Smooth muscle cell of the coronary artery (primary cell): ENCODE data around the gene PCDHGA1. TPM values are rescaled to one million over a fixed set of nuclear protein-coding genes. Genes with fewer than 3 reads are reported as not detected.

Experiments used
- total RNA-seq: library from RNA; depleted of rRNA; stranded (reverse); fragments of >200 nt; gene quantifications from 2 replicates; pipeline ENCODE4 v1.2.3, GENCODE V29; 2014; ENCODE audit warnings: low replicate concordance

PCDHGA1 gene
- total RNA-seq, result 0.75 and 1.3 TPM in 2 replicates

DNA sequence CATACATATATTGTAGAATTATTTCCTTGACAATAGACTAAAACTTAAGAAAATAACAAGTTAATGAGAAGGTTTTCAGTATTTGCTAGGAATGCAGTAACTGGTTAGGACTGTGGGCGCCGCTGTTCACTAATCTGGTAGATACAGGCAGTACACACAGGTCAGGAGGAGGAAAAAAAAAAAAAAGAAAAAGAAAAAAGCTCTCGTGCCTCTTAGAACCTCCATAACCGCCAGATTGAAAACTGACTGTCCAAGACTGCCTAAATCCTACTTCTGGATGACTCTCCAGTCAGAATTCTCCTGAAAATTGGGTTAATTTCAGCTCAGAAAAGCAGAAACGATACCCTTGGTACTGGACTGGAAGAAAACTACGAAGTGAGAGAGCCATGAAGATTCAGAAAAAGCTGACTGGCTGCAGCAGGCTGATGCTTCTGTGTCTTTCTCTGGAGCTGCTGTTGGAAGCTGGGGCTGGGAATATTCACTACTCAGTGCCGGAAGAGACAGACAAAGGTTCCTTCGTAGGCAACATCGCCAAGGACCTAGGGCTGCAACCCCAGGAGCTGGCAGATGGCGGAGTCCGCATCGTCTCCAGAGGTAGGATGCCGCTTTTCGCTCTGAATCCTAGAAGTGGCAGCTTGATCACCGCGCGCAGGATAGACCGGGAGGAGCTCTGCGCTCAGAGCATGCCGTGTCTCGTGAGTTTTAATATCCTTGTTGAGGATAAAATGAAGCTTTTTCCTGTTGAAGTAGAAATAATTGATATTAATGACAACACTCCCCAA is at the start of gene PCDHGA1:
Gene PCDHGA1 (plus strand): TSS at position 216 of the 782 bp plus-strand sequence.

DNA sequence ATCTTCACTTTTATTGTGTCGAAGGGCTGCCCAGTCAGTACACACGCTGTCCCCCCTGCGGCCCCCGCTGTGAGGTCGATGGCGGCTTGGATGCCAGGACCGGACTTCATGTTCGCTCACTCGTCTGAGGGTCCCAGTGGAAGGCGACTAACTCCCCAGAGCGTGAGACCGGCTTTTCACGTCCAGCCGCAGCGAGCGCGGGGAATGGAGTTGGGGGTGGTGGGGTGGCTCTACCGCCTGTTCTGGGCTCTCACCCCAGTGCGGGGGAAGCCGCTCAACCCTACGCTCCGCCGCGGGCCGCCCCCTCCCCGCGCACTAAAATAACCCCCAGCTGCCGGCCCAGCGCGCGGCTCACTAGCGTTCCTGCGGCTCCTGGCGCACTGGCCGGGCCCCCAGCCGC is 26.6 kb upstream of the PCDHGA1 start, which contains the start of gene SLC25A2:
Gene SLC25A2 (minus strand): TSS at position 294 of the 400 bp plus-strand sequence. CDS start 184 bp downstream, at position 110.

GRCh38 chr5:141320225-141321169 is 9.8 kb upstream of the PCDHGA1 start, which contains the start of gene TAF7:
TAF7 (minus strand) TSS chr5:141320784; CDS start chr5:141320044, 740 bp downstream.

DNA sequence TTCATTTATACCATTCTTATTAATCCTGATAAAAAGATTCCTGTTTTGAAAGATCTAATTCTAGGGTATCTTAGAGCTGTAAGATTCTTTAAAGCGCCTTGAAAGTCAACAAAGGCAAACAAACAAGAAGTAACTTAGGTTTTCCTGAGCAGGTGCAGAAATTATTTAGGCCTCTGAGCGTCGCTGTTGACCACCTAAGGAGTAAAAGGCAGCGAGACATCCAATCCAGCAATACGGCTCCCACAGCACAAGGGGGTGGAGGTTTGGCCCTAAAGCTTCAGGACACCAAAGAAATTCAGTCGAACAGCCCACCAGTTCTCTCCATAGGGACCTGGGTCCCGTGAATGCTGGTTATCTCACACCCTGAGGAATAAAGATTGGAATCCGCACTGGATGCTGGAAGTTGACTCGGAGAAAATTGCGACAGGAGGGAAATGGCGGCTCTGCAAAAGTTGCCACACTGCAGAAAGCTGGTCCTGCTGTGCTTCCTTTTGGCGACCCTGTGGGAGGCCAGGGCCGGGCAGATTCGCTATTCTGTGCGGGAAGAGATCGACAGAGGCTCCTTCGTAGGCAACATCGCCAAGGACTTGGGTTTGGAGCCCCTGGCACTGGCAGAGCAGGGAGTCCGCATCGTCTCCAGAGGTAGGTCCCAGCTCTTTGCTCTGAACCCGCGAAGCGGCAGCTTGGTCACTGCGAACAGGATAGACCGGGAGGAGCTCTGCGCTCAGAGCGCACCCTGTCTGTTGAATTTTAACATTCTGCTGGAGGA is 8.4 kb downstream of the PCDHGA1 start, which contains the start of gene PCDHGA2:
Gene PCDHGA2 (plus strand): TSS at position 223 of the 769 bp plus-strand sequence.

DNA sequence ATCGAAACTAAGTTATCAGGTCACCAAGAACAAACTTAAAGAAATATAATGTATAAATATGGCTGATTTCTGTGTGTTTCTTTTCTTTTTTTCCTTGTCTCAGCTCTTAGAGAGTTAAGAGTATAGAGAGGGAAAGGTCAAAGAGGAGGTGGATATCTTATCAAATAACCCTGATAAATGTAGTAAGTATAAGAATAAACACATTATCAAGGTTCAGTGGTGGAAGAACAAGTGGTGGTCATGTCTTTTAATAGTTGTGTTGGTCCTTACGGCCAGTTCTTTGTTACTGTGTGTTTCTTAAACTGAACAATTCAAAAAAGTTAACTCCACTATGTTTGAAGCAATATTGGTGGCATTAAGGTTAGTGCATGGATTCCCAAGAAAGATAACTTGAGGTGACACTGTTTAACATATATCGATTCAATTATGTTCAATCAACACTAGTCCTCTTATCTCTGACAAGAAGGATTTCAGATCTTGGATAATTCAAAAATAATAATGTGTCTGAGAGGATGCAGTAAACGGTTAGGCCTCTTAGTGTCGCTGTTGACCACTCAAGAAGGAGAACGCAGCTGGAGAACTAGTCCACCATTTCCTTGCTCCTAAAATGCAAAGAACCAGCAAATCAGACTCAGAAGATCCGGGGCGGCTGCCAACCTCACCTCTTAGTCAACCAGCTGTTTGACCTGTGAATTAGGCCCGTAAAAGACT is 13.1 kb downstream of the PCDHGA1 start, which contains the start of gene PCDHGA3:
Gene PCDHGA3 (plus strand): TSS at position 588 of the 711 bp plus-strand sequence. CDS start 205 bp downstream, outside the sequence.

DNA sequence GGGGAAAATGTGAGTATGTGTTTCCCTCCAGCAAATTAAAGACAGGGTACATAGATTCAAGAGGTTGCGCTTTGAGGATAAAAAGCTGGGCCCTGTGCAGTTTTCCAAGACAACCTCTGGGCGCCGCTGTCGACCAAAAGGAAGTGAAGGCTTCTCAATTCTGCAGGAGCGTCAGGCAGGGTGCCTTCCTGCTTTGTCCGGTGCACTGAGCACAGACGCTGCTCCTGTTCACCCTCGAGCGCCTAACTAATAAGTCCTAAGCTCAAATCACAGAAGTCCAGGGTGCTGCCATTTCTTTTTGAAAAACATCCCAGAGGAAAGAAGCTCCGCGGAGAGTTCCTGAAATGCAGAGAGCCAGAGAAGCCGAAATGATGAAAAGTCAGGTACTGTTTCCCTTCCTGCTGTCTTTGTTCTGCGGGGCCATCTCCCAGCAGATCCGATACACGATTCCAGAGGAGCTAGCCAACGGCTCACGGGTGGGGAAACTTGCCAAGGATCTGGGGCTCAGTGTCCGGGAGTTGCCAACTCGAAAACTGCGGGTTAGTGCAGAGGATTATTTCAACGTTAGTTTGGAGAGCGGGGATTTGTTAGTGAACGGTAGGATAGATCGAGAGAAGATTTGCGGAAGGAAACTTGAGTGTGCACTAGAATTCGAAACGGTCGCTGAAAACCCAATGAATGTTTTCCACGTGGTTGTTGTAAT is 19.8 kb downstream of the PCDHGA1 start, which contains the start of gene PCDHGB1:
Gene PCDHGB1 (plus strand): TSS at position 183 of the 703 bp plus-strand sequence. CDS start 162 bp downstream, at position 345.

DNA sequence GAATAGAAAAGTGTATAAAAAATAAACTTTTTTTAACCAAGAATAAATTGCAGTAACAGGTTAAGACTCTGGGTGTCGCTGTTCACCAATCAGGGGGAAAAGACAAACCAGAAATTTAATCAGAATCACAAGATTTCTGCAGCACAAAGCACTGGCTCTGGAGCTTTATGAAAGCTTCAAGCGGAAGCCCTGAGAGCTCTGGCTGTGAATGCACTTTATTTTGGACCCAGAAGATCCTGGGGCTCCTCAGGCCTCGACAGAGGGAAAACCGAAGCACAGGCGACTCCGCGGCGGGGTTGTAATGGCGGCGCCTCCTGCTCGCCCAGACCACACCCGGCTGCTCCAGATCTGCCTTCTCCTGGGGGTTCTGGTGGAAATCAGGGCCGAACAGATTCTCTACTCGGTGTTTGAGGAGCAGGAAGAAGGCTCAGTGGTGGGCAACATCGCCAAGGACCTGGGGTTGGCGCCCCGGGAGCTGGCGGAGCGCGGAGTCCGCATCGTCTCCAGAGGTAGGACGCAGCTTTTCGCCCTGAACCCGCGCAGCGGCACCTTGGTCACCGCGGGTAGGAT is 24.7 kb downstream of the PCDHGA1 start, which contains the start of gene PCDHGA4:
Gene PCDHGA4 (plus strand): TSS at position 122 of the 570 bp plus-strand sequence. CDS start 87 bp downstream, at position 209.

DNA sequence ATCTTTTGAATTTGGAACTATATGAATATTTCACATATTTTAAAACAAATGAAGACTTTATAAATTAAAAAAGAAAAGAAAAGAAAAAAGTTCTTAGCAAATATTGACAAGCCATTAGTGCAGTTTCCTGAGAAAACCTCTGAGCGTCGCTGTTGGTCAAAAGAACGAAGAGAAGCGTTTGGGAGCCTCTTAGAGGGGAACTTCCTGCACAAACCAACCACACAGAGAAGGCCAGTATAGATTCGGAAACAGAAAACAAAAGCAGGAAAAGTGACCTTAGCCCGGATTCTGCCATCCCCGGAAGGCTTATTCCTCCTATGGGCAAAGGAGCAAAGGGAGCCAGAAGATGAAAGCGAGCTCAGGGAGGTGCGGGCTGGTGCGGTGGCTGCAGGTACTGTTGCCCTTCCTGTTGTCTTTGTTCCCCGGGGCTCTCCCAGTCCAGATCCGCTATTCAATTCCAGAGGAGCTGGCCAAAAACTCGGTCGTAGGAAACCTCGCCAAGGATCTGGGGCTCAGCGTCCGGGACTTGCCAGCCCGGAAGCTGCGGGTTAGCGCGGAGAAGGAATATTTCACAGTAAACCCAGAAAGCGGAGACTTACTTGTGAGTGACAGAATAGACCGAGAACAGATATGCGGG is 29.6 kb downstream of the PCDHGA1 start, which contains the start of gene PCDHGB2:
Gene PCDHGB2 (plus strand): TSS at position 205 of the 637 bp plus-strand sequence. CDS start 142 bp downstream, at position 347.

DNA sequence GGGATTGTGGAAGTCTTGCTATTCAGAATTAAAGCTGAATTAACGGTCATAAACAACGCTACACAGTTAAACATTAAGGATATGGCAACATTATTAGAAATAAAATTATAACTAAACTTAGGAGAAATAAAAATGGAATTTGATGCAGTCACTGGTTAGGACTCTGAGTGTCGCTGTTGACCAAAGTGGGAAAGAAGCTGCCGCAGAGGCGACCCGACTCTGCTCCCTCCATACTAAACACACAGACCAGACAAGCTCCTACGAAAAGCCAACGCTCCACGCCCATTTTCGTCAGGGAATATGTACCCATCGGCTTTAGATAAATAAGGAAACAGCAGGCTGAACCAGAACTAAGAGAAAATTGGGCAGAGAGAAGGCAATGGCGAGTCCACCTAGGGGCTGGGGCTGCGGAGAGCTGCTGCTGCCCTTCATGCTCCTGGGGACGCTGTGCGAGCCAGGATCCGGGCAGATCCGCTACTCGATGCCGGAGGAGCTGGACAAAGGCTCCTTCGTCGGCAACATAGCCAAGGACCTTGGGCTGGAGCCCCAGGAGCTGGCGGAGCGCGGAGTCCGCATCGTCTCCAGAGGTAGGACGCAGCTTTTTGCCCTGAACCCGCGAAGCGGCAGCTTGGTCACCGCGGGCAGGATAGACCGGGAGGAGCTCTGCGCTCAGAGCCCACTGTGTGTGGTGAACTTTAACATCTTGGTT is 33.8 kb downstream of the PCDHGA1 start, which contains the start of gene PCDHGA5:
Gene PCDHGA5 (plus strand): TSS at position 211 of the 709 bp plus-strand sequence. CDS start 169 bp downstream, at position 380.

GRCh38 chr5:141369994-141370848 is 39.9 kb downstream of the PCDHGA1 start, which contains the start of gene PCDHGB3:
PCDHGB3 (plus strand) TSS chr5:141370242; CDS start chr5:141370395, 153 bp downstream.

GRCh38 chr5:141373673-141374317 is 43.5 kb downstream of the PCDHGA1 start, which contains the start of gene PCDHGA6:
PCDHGA6 (plus strand) TSS chr5:141373891; CDS start chr5:141374084, 193 bp downstream.

GRCh38 chr5:141382469-141383294 is 52.4 kb downstream of the PCDHGA1 start, which contains the start of gene PCDHGA7:
PCDHGA7 (plus strand) TSS chr5:141382742; CDS start chr5:141382900, 158 bp downstream.

DNA sequence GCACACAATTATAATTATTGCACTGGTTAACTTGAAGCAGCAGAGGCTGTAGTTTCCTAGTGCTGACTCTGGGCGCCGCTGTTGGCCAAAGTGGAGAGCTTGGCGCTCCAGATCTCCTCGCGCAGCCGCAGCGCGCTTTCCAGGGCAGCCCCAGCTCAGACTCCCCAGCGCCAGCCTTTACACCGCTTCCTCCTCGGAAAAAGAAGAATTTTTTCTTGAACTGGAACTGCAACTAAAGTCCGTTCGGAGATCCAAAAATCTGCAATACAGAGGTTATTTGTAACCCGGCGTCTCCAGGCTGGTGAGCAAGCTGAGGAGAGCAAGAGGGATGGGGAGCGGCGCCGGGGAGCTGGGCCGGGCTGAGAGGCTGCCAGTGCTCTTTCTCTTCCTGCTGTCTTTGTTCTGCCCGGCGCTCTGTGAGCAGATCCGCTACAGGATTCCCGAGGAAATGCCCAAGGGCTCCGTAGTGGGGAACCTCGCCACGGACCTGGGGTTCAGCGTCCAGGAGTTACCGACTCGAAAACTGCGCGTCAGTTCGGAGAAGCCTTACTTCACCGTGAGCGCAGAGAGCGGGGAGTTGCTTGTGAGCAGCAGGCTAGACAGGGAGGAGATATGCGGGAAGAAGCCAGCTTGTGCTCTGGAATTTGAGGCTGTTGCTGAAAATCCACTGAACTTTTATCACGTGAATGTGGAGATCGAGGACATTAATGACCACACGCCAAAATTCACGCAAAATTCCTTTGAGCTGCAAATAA is 57.4 kb downstream of the PCDHGA1 start, which contains the start of gene PCDHGB4:
Gene PCDHGB4 (plus strand): TSS at position 142 of the 755 bp plus-strand sequence. CDS start 187 bp downstream, at position 329.

DNA sequence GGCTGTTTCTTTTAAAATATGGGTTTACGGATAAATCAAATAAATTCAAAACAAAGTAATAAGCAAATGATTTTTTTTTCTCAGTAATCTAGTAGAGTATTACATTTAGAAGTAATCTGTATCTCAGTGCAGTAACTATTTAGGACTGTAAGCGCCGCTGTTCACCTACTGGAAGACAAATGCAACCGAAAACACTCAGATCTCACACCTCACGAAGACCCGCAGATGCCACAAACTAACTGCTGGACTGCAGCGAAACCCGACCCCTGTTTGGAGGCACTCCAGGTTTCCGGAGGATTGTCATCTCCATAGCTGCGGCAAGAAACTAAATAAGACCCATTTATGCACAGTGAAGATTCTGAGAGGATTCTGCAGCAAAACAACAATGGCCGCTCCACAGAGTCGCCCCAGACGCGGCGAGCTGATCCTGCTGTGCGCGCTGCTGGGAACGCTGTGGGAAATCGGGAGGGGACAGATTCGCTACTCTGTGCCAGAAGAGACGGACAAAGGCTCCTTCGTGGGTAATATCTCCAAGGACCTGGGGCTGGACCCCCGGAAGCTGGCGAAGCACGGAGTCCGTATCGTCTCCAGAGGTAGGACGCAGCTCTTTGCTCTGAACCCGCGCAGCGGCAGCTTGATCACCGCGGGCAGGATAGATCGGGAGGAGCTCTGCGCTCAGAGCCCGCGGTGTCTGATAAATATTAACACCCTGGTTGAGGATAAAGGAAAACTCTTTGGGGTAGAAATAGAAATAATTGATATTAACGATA is 62.3 kb downstream of the PCDHGA1 start, which contains the start of gene PCDHGA8:
Gene PCDHGA8 (plus strand): TSS at position 205 of the 770 bp plus-strand sequence. CDS start 181 bp downstream, at position 386.

